ENCODE measurements around the gene MFN1. TPM values are rescaled to one million over a fixed set of nuclear protein-coding genes. Genes with fewer than 3 reads are reported as not detected.
"Not testable (repeated sequence)": the region's sequence is repeated elsewhere in the genome, so short reads cannot be mapped to it uniquely, and the experiment has no call there.

The MFN1 gene
- total RNA-seq = 10 to 100 TPM; 36.5 to 36.8 TPM
- 12.1 TPM for polyA plus RNA-seq

DNA sequence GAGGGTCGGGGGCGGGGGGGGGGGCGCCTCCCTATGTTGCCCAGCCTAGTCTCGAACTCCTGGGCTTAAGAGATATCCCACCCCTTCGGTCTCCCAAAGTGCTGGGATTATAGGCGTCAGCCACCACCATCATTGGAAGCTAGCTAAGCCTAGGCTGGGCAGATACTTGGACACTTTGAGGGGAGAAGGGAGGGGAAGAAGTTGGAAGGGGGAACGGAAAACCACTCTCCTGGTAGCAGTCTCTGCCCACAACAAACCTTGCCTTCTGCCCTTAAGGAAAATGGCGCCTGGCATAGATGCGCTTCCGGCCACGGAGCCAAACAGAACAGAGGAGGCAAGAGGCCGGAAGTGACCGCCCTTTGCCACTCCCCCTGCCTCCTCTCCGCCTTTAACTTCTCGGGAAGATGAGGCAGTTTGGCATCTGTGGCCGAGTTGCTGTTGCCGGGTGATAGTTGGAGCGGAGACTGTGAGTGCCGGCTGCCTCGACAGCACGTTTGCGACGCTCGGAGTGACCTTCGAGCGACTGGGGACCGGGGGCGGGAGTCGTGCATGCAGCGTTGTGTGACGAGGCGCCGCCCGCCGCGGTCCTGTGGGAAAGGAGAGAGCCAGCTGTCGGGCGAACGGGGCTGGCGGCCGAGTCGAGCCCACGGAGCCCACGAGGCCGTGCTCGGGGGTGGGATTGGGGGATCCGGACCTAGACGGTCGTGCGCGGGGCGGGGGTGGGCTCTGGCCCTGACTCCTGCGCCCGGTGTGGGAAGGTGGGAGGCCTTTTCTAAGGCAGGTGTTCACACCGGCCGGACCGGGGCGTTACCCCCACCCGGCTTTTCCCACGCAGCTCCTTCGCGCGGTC lies at the start of gene MFN1:
Gene MFN1 (plus strand): TSS at position 365 of the 850 bp plus-strand sequence. CDS start 1,143 bp downstream, outside the sequence.
- Mint-ChIP-seq H3K4me1 (peaks cover 28 to 46% (median 44%) of the 10 kb centered on the region in 3 donors), H3K36me3 (peaks cover 4 to 33% (median 4%) of the 10 kb centered on the region in 3 donors), H3K27me3 (no peaks in the 10 kb centered on the region), H3K27ac (peak within 1 kb of the TSS; percentile 70 to 99 (median 97)), H3K9me3 (no peaks in the 10 kb centered on the region), H3K4me3 (peak within 1 kb of the TSS; percentile 91 to 100 (median 99))
- POLR2A ChIA-PET = interaction anchor here (0.6 to 1.3 kb wide), 3 partner anchors 23 to 165 kb away, joined by 3 read pairs; no protein-coding TSS in a partner anchor
- Histone ChIP-seq H3K36me3 (ENCODE audit: insufficient read depth, low read length) (peaks cover 6% of the 10 kb centered on the region), H3K9me3 (ENCODE audit: low read length) (no peaks in the 10 kb centered on the region), H3K27me3 (ENCODE audit: insufficient read depth, low read length, poor library complexity, severe bottlenecking) (no peaks in the 10 kb centered on the region), H3K4me1 (ENCODE audit: insufficient read depth, low read length) (peaks cover 13% of the 10 kb centered on the region), H3K27ac (ENCODE audit: low read depth, low read length) (peak within 1 kb of the TSS; percentile 81), H3K4me3 (ENCODE audit: low read length) (peak within 1 kb of the TSS; percentile 94)
- CTCF ChIA-PET = interaction anchor here (1.6 to 3.4 kb wide), 2 partner anchors 24 to 26 kb away, joined by 9 to 11 read pairs; partner anchors contain the start of gene ZNF639
- peak; percentile 82 to 92 (median 87) for DNase-seq

DNA sequence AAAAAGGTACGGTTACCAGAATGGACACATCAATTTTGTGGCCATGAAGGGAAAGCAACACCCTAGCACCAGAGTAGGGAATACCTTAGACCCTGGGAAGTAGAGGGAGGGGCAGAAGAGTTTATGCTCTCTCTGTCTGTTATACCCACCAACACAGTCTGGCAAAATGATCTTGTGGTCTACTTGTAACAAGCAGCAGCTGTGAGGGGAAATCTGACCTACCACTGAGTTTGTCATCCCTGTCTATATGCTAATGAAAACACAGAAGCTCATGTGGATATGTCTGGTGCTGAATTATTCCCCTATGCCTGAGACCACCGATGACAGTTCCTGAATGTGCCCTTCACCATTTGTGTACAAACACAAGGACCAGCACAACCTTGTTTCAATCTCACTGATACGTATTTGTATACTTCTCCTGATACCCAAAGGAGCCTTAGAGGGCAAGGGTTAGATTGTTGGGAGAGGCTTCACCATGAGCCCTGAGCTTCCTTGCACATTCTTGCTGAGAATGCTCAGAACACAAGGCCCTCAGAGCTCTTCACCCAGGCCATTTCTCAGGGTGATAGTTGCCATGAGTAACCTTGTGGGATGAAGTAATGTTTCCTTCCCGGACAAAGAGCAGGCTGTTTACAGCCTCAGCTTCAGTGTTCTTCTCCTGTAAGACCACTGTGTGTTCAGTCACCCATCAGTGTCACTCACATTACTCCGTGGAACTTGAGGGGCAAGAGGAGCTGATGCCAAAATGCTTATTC lies 49.4 kb upstream of the MFN1 start:
- H3K27me3 ChIP-seq (ENCODE audit: insufficient read depth, low read length, poor library complexity, severe bottlenecking) = no peaks in the 10 kb centered on the region
- H3K9me3 ChIP-seq (ENCODE audit: low read length) = no peaks in the 10 kb centered on the region
- no peak for DNase-seq
- POLR2A ChIA-PET = no interaction called here
- peak overlapping the region in 1 of 8 donors; percentile 47 for H3K27ac Mint-ChIP-seq
- no peaks in the 10 kb centered on the region for H3K4me1 Mint-ChIP-seq
- no peaks in the 10 kb centered on the region for H3K36me3 ChIP-seq (ENCODE audit: insufficient read depth, low read length)
- no peaks in the 10 kb centered on the region for H3K4me1 ChIP-seq (ENCODE audit: insufficient read depth, low read length)
- H3K9me3 Mint-ChIP-seq = peaks cover 0 to 4% (median 0%) of the 10 kb centered on the region in 5 donors
- CTCF ChIA-PET = no interaction called here
- no peak overlapping the region for H3K27ac ChIP-seq (ENCODE audit: low read depth, low read length)
- H3K27me3 Mint-ChIP-seq = peaks cover 6 to 24% of the 10 kb centered on the region in 2 donors
- H3K36me3 Mint-ChIP-seq = no peaks in the 10 kb centered on the region
- H3K4me3 ChIP-seq (ENCODE audit: low read length) = no peak overlapping the region
- no peak overlapping the region for H3K4me3 Mint-ChIP-seq

DNA sequence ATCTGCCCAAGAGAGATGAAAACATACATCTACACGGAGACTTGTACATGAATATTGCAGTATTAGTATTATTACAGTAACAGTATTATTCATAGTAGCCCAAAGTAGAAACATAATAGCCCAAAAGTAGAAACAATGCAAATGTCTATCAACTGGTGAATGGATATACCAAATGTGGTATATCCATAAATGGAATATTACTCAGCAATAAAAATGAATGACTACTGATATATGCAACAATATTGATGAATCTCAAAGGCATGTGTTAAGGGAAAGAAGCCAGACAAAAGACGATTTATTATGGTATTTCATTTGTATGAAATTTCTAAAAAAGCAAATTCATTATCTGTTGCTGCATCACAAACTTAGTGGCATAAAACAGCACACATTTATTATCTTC lies 48.2 kb upstream of the MFN1 start:
- Mint-ChIP-seq H3K27me3 (peaks cover 6 to 27% of the 10 kb centered on the region in 2 donors), H3K27ac (no peak overlapping the region), H3K4me1 (no peaks in the 10 kb centered on the region), H3K36me3 (no peaks in the 10 kb centered on the region), H3K9me3 (peaks cover 0 to 4% (median 0%) of the 10 kb centered on the region in 5 donors), H3K4me3 (no peak overlapping the region)
- Histone ChIP-seq H3K27me3 (ENCODE audit: insufficient read depth, low read length, poor library complexity, severe bottlenecking) (no peaks in the 10 kb centered on the region), H3K9me3 (ENCODE audit: low read length) (no peaks in the 10 kb centered on the region), H3K4me1 (ENCODE audit: insufficient read depth, low read length) (no peaks in the 10 kb centered on the region), H3K36me3 (ENCODE audit: insufficient read depth, low read length) (no peaks in the 10 kb centered on the region), H3K27ac (ENCODE audit: low read depth, low read length) (no peak overlapping the region), H3K4me3 (ENCODE audit: low read length) (no peak overlapping the region)
- POLR2A ChIA-PET = no interaction called here
- DNase-seq = no peak
- CTCF ChIA-PET = no interaction called here

DNA sequence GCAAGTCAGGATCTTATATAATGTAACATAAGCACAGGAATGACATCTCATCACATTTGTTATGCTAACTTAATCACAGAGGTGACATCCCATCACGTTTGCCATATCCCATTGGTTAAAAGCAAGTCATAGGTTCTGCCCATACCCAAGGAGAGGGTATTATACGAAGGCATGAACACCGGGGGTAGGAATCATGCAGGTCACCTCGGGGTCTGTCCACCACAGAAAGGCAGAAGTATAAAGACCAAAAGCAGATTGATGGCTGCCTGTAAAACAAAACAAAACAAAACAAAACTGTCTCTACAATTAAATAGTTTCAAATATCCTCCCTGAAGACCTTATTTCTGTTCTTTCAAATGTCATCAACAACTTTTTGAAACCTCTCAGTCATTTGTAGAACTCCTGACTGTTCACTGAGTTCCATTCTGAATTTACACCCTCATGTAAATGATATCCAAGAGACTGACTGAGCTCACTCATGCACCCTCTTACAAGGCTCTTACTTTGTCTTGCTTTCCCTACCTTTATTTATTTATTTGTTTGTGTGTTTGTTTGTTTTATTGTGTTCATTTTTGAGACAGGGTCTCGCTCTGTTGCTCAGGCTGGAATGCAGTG lies 47.4 kb upstream of the MFN1 start:
- ChIA-PET POLR2A (no interaction called here), CTCF (no interaction called here)
- H3K27me3 Mint-ChIP-seq = peaks cover 4 to 21% of the 10 kb centered on the region in 2 donors
- H3K27me3 ChIP-seq (ENCODE audit: insufficient read depth, low read length, poor library complexity, severe bottlenecking) = no peaks in the 10 kb centered on the region
- no peaks in the 10 kb centered on the region for H3K36me3 Mint-ChIP-seq
- DNase-seq = no peak
- H3K27ac Mint-ChIP-seq = no peak overlapping the region
- no peaks in the 10 kb centered on the region for H3K4me1 ChIP-seq (ENCODE audit: insufficient read depth, low read length)
- no peaks in the 10 kb centered on the region for H3K4me1 Mint-ChIP-seq
- no peak overlapping the region for H3K27ac ChIP-seq (ENCODE audit: low read depth, low read length)
- H3K9me3 ChIP-seq (ENCODE audit: low read length) = no peaks in the 10 kb centered on the region
- peaks cover 0 to 4% (median 0%) of the 10 kb centered on the region in 5 donors for H3K9me3 Mint-ChIP-seq
- H3K36me3 ChIP-seq (ENCODE audit: insufficient read depth, low read length) = no peaks in the 10 kb centered on the region
- H3K4me3 ChIP-seq (ENCODE audit: low read length) = no peak overlapping the region
- no peak overlapping the region for H3K4me3 Mint-ChIP-seq

DNA sequence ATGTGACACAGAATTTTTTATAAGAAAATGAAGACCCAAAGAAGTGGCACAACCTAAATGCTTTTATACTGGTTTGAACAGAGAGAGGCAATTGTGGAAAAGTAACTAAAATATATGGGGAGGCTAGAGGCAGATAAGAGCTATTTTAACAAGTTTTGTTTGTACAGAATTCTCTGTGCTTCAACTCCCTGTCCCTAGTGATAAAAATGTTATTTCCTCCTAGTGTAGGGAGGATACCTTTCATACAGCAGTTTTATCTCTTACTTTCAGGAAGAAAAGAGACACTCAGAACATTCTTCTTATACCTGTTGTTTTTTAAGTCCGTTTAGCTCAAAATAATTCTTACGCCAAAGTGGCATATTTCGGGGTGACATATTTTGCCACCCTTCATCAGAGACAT lies 45.9 kb upstream of the MFN1 start:
- POLR2A ChIA-PET = no interaction called here
- H3K4me3 Mint-ChIP-seq = no peak overlapping the region

DNA sequence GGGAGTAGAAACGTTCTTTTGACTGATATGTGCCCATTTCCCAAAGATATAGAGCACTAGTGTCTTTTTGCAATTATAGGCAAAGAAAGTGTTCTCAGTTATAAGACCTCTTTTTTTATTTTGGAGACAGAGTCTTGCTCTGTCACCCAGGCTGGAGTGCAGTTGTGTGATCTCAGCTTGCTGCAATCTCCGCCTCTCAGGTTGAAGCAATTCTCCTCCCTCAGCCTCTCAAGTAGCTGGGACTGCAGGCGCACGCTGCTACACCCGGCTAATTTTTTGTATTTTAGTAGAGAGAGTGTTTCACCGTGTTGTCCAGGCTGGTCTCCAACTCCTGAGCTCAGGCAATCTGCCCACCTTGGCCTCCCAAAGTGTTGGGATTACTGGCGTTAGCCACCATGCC lies 45.4 kb upstream of the MFN1 start:
- H3K27me3 Mint-ChIP-seq = peaks cover 2 to 13% of the 10 kb centered on the region in 2 donors
- H3K4me3 Mint-ChIP-seq = no peak overlapping the region
- H3K4me1 Mint-ChIP-seq = no peaks in the 10 kb centered on the region
- H3K36me3 Mint-ChIP-seq = no peaks in the 10 kb centered on the region
- no peak overlapping the region for H3K27ac Mint-ChIP-seq
- Histone ChIP-seq H3K4me1 (ENCODE audit: insufficient read depth, low read length) (no peaks in the 10 kb centered on the region), H3K27me3 (ENCODE audit: insufficient read depth, low read length, poor library complexity, severe bottlenecking) (no peaks in the 10 kb centered on the region), H3K4me3 (ENCODE audit: low read length) (no peak overlapping the region), H3K27ac (ENCODE audit: low read depth, low read length) (peak overlapping the region; percentile 27), H3K36me3 (ENCODE audit: insufficient read depth, low read length) (no peaks in the 10 kb centered on the region), H3K9me3 (ENCODE audit: low read length) (no peaks in the 10 kb centered on the region)
- peaks cover 0 to 4% (median 0%) of the 10 kb centered on the region in 5 donors for H3K9me3 Mint-ChIP-seq
- ChIA-PET CTCF (no interaction called here), POLR2A (no interaction called here)
- DNase-seq = no peak

More for the DNA sequence above, 45.9 kb upstream of the MFN1 start:
- Histone ChIP-seq H3K27me3 (ENCODE audit: insufficient read depth, low read length, poor library complexity, severe bottlenecking) (no peaks in the 10 kb centered on the region), H3K36me3 (ENCODE audit: insufficient read depth, low read length) (no peaks in the 10 kb centered on the region), H3K4me1 (ENCODE audit: insufficient read depth, low read length) (no peaks in the 10 kb centered on the region), H3K9me3 (ENCODE audit: low read length) (no peaks in the 10 kb centered on the region), H3K27ac (ENCODE audit: low read depth, low read length) (peak overlapping the region; percentile 27), H3K4me3 (ENCODE audit: low read length) (no peak overlapping the region)
- Mint-ChIP-seq H3K27ac (no peak overlapping the region), H3K36me3 (no peaks in the 10 kb centered on the region), H3K27me3 (peaks cover 3 to 18% of the 10 kb centered on the region in 2 donors), H3K9me3 (peaks cover 0 to 4% (median 0%) of the 10 kb centered on the region in 5 donors), H3K4me1 (no peaks in the 10 kb centered on the region)
- no peak for DNase-seq
- CTCF ChIA-PET = no interaction called here

DNA sequence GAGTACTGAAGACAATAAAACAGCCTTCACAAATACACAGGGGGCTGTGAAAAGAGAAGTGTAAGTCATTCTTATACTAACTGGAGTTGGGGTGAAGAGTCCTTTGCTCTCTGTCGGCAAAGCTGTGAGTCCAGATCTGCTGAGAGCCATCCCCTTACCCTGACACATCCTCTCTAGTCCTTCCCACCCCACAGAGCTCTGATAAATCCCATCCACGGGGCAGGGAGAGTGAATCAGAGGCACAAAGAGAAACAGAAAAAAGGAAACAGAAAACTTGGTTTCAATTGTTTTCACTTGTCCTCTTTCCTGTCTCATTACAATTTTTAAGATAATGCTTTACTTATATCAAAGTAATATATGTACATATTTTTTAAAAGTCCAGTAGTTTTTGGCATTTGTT lies 42.9 kb upstream of the MFN1 start:
- Histone ChIP-seq H3K27me3 (ENCODE audit: insufficient read depth, low read length, poor library complexity, severe bottlenecking) (no peaks in the 10 kb centered on the region), H3K27ac (ENCODE audit: low read depth, low read length) (no peak overlapping the region), H3K4me3 (ENCODE audit: low read length) (no peak overlapping the region), H3K9me3 (ENCODE audit: low read length) (no peaks in the 10 kb centered on the region), H3K4me1 (ENCODE audit: insufficient read depth, low read length) (no peaks in the 10 kb centered on the region), H3K36me3 (ENCODE audit: insufficient read depth, low read length) (no peaks in the 10 kb centered on the region)
- H3K36me3 Mint-ChIP-seq = no peaks in the 10 kb centered on the region
- CTCF ChIA-PET = no interaction called here
- H3K4me1 Mint-ChIP-seq = no peaks in the 10 kb centered on the region
- peaks cover 2 to 3% of the 10 kb centered on the region in 2 donors for H3K27me3 Mint-ChIP-seq
- DNase-seq = no peak
- no peak overlapping the region for H3K27ac Mint-ChIP-seq
- no peaks in the 10 kb centered on the region for H3K9me3 Mint-ChIP-seq
- POLR2A ChIA-PET = no interaction called here
- no peak overlapping the region for H3K4me3 Mint-ChIP-seq

DNA sequence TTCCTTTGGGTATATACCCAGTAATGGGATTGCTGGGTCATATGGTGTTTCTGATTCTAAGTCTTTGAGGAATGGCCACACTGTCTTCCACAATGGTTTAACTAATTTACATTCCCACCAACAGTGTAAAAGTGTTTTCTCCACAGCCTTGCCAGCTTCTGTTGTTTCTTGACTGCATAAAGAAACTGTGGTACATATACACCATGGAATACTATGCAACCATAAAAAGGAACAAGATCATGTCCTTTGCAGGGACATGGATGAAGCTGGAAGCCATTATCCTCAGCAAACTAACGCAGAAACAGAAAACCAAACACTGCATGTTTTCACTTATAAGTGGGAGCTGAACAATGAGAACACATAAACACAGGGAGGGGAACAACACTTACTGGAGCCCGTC lies 40.1 kb upstream of the MFN1 start:
- H3K4me3 Mint-ChIP-seq; DNase-seq; H3K9me3 ChIP-seq (ENCODE audit: low read length); H3K4me1 Mint-ChIP-seq; POLR2A ChIA-PET; H3K36me3 Mint-ChIP-seq; H3K36me3 ChIP-seq (ENCODE audit: insufficient read depth, low read length); H3K4me1 ChIP-seq (ENCODE audit: insufficient read depth, low read length); H3K27me3 ChIP-seq (ENCODE audit: insufficient read depth, low read length, poor library complexity, severe bottlenecking); H3K27me3 Mint-ChIP-seq; H3K27ac ChIP-seq (ENCODE audit: low read depth, low read length); H3K27ac Mint-ChIP-seq; H3K9me3 Mint-ChIP-seq; H3K4me3 ChIP-seq (ENCODE audit: low read length): not testable (repeated sequence)
- CTCF ChIA-PET = interaction anchor here (1.3 kb wide), 1 partner anchor 15 kb away, joined by 7 read pairs; no protein-coding TSS in a partner anchor
